ENCODE measurements around the gene CTNND2. TPM values are rescaled to one million over a fixed set of nuclear protein-coding genes. Genes with fewer than 3 reads are reported as not detected.
A peak's percentile ranks its signal among the peaks of the same experiment; 100 is the strongest.

The CTNND2 gene
- total RNA-seq, 1 donor from 2014 or later = 6.9 TPM

DNA sequence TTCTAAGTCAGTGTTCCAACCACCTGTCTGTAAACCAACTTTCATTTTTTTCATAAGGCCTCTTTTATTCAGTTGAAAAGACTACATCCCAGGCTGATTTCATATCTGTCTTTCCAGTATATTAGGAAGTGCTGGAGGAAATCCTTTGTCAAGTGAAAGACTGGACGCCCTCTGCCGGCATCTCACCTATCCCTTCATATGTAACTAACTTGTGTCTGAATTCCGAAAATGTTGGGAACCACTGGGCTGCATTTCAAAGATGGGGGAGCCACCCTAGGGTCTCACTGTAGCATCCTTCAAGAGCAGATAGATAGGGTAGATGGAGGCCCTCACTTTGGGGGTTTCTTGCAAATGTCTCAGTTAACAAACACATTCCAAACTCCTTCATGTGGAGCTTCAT lies 569.8 kb downstream of the CTNND2 start:
- intact Hi-C loops (cut with DNase I) = no loop called here
- H3K27ac ChIP-seq = no peak overlapping the region
- H3K4me1 ChIP-seq = no peaks in the 10 kb centered on the region
- H3K4me3 ChIP-seq = no peak overlapping the region
- TF ChIP-seq, protein P1, sequence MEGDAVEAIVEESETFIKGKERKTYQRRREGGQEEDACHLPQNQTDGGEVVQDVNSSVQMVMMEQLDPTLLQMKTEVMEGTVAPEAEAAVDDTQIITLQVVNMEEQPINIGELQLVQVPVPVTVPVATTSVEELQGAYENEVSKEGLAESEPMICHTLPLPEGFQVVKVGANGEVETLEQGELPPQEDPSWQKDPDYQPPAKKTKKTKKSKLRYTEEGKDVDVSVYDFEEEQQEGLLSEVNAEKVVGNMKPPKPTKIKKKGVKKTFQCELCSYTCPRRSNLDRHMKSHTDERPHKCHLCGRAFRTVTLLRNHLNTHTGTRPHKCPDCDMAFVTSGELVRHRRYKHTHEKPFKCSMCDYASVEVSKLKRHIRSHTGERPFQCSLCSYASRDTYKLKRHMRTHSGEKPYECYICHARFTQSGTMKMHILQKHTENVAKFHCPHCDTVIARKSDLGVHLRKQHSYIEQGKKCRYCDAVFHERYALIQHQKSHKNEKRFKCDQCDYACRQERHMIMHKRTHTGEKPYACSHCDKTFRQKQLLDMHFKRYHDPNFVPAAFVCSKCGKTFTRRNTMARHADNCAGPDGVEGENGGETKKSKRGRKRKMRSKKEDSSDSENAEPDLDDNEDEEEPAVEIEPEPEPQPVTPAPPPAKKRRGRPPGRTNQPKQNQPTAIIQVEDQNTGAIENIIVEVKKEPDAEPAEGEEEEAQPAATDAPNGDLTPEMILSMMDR (IDR thresholded peaks at IDR 0.05) = no peak
- ATAC-seq = no peak
- no peaks in the 10 kb centered on the region for H3K36me3 ChIP-seq
- no peaks in the 10 kb centered on the region for H3K27me3 ChIP-seq
- H3K9me3 ChIP-seq = no peaks in the 10 kb centered on the region
- DNase-seq = no peak

DNA sequence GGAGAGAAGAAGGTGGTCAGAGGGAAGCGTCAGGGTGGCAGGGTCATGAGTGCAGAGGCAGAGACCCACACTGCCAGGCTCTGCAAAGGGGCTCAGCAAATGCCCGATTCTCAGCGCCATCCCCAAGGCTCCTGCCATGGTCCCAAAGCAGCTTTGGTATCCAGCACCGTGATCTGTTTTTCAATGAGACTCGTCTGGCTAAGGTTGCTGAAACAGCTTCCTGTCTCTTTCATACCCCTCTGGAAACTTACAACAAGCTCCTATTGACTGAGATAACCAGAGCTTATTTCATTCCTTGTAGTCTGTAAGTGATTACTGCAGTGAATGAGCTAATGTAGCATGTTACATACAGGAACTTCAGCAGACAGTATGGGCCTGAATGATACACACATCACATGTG lies 574.6 kb downstream of the CTNND2 start:
- no peaks in the 10 kb centered on the region for H3K9me3 ChIP-seq
- H3K36me3 ChIP-seq = no peaks in the 10 kb centered on the region
- no peaks in the 10 kb centered on the region for H3K27me3 ChIP-seq
- H3K4me1 ChIP-seq = no peaks in the 10 kb centered on the region
- no peak overlapping the region for H3K27ac ChIP-seq
- no peak overlapping the region for H3K4me3 ChIP-seq
- ATAC-seq = no peak
- intact Hi-C loops (cut with DNase I) = no loop called here
- TF ChIP-seq, protein P1 (IDR thresholded peaks at IDR 0.05) = no peak
- DNase-seq = no peak

DNA sequence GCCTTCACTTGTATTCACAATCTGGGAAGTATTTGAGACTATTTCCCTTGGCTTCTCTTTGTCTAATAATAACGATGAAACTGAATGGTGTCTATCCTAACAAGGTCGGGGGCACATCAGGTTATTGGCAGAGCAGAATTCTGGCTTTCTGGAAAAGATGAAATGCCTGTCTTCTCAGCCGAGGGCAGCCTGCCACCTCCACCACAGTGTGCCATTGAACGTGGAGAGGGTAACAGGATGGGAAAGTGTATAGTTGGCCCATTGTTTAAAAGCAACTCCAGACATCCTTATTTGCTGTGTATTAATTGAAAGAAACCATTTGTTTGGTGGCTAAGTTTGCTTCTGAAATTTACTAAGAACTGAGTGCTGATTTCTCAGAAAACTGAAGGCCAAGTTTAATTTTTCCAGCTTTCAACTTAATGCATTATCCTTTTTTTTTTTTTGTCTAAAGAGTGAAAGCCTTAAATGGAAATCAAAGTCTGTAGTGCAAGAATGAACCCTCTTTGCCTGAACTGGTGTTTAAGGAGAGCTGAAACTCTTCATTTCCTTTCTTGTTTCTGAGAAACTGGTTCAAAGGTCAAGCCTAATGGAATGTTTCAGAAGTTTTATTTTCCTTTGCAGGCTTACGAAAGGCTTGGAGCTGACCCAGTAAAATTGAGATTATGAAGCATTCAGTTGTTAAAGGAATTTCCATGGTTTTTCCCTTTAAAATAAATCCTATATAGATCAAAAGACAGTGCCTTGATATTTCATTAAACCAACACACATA lies 579.5 kb downstream of the CTNND2 start:
- Histone ChIP-seq H3K36me3 (no peaks in the 10 kb centered on the region), H3K9me3 (no peaks in the 10 kb centered on the region), H3K4me1 (peaks cover 16% of the 10 kb centered on the region), H3K27me3 (no peaks in the 10 kb centered on the region), H3K4me3 (no peak overlapping the region), H3K27ac (peak overlapping the region; percentile 39)
- TF ChIP-seq, protein P1 (IDR thresholded peaks at IDR 0.05) = no peak
- intact Hi-C loops (cut with DNase I) = no loop called here
- no peak for DNase-seq
- ATAC-seq = no peak

DNA sequence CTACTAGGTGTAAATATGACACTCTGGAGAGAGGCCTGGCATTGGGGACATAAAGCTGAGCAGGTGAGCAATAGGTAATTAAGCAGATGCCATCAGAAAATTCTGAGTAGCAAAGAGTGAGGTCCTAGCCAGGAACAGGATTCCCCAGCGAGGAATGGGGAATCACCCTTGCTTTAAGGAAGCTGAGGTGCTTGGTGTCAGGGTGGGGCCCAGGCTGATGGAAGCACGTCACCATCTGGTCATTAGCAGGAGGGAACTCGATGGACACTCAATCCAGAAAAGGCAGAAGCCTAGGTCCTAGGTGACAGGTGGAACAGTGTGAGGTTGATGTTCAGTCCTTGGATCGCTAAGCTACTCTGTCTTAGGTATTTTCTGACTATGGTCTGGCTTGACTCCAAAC lies 580.5 kb downstream of the CTNND2 start:
- DNase-seq (no peak), ATAC-seq (peak; percentile 34)
- H3K9me3 ChIP-seq = no peaks in the 10 kb centered on the region
- intact Hi-C loops (cut with DNase I) = no loop called here
- peak overlapping the region; percentile 39 for H3K27ac ChIP-seq
- no peak overlapping the region for H3K4me3 ChIP-seq
- TF ChIP-seq, protein P1 (IDR thresholded peaks at IDR 0.05) = no peak
- no peaks in the 10 kb centered on the region for H3K36me3 ChIP-seq
- H3K27me3 ChIP-seq = no peaks in the 10 kb centered on the region
- peaks cover 16% of the 10 kb centered on the region for H3K4me1 ChIP-seq

DNA sequence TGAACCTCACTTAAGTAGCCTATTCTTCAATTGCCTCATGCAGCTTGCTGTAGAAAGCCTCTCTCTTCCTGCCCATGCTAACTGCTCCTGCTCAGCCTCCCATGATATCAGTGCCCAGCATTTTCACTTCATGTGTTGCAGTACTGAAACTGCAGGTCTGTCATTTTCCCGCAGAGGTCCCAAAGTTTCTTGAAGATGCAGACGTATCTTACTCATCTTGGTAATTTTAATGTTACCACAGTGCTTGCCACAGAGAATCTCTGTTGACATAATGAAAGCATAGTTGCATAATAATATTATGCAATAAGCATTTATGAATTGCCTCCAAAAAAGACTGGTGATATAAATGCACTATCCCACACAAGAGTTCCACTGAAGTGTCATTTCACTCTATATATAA lies 582.1 kb downstream of the CTNND2 start:
- Histone ChIP-seq H3K27ac (no peak overlapping the region), H3K36me3 (no peaks in the 10 kb centered on the region), H3K9me3 (no peaks in the 10 kb centered on the region), H3K27me3 (no peaks in the 10 kb centered on the region), H3K4me1 (peaks cover 16% of the 10 kb centered on the region), H3K4me3 (no peak overlapping the region)
- TF ChIP-seq, protein P1 (IDR thresholded peaks at IDR 0.05) = no peak
- peak; percentile 55 for ATAC-seq
- DNase-seq = no peak
- intact Hi-C loops (cut with DNase I) = no loop called here
